K562 (cell line): ENCODE results near the gene LHB. TPM values are rescaled to one million over a fixed set of nuclear protein-coding genes. Genes with fewer than 3 reads are reported as not detected.

Experiments
- CBX1 ChIP-seq: sonication (generic); IDR thresholded peaks from 2 replicates; pipeline ENCODE4 v1.6.1; 2016; ENCODE audit warnings: antibody characterized with exemption, low read depth, mild to moderate bottlenecking
- CHAMP1 ChIP-seq: fragments of 450-650 bp; IDR thresholded peaks from 2 replicates; pipeline ENCODE4 v1.6.1; 2016; ENCODE audit warnings: mild to moderate bottlenecking
- ELF2 ChIP-seq: fragments of 250-450 bp; sonication (Bioruptor Pico); IDR thresholded peaks from 2 replicates; pipeline ENCODE4 v1.5.0; 2021; ENCODE audit warnings: mild to moderate bottlenecking
- KLF1 ChIP-seq: fragments of 450-650 bp; IDR thresholded peaks from 2 replicates; pipeline ENCODE4 v1.6.1; 2016; ENCODE audit warnings: missing genetic modification characterization, missing compliant biosample characterization
- MCM5 ChIP-seq: fragments of 450-650 bp; IDR thresholded peaks from 2 replicates; pipeline ENCODE4 v1.6.1; 2016; ENCODE audit warnings: low read depth
- MCM7 ChIP-seq, 2 experiments: fragments of 450-650 bp; IDR thresholded peaks; 2 replicates each; pipeline ENCODE4 v1.6.1; 2016 to 2018
- MEF2A ChIP-seq: IDR thresholded peaks from 2 replicates; pipeline ENCODE4 v1.6.1; 2011; ENCODE audit warnings: low read depth, mild to moderate bottlenecking, low read length, moderate library complexity; ENCODE audit not compliant: control insufficient read depth
- NFYB ChIP-seq: IDR thresholded peaks from 2 replicates; pipeline ENCODE4 v1.6.1; 2011; ENCODE audit warnings: mild to moderate bottlenecking, moderate library complexity; ENCODE audit not compliant: insufficient read length; ENCODE audit errors: extremely low read depth
- NONO ChIP-seq, 2 experiments: fragments of 200-400 bp in 1 of 2; fragments of 450-650 bp in 1 of 2; formaldehyde crosslinking in 1 of 2; IDR thresholded peaks; 2 replicates each; pipeline ENCODE4 v1.6.1; 2017; ENCODE audit warnings: low read depth in 2 of 2, mild to moderate bottlenecking in 2 of 2, moderate library complexity in 2 of 2, low read length in 1 of 2
- PYGO2 ChIP-seq: fragments of 450-650 bp; IDR thresholded peaks from 2 replicates; pipeline ENCODE4 v1.6.1; 2016; ENCODE audit warnings: mild to moderate bottlenecking, missing genetic modification characterization, moderate library complexity, missing compliant biosample characterization
- RBM15 ChIP-seq: fragments of 200-400 bp; formaldehyde crosslinking; IDR thresholded peaks from 2 replicates; pipeline ENCODE4 v1.6.1; 2018; ENCODE audit warnings: mild to moderate bottlenecking, low read length, moderate library complexity; ENCODE audit not compliant: insufficient read depth
- SMARCE1 ChIP-seq: fragments of 450-650 bp; IDR thresholded peaks from 2 replicates; pipeline ENCODE4 v1.7.1; 2016; ENCODE audit warnings: mild to moderate bottlenecking
- TAF1 ChIP-seq: IDR thresholded peaks from 2 replicates; pipeline ENCODE4 v1.6.1; 2011; ENCODE audit warnings: mild to moderate bottlenecking, low read length, moderate library complexity; ENCODE audit not compliant: insufficient read depth, control insufficient read depth, severe bottlenecking; ENCODE audit errors: extremely low read depth
- TAF7 ChIP-seq: fragments of 450-650 bp; IDR thresholded peaks from 2 replicates; pipeline ENCODE4 v1.6.1; 2016; ENCODE audit warnings: missing genetic modification characterization, missing compliant biosample characterization
- TGIF2 ChIP-seq: sonication (generic); formaldehyde crosslinking; IDR thresholded peaks from 2 replicates; pipeline ENCODE4 v1.8.1; 2022; ENCODE audit warnings: mild to moderate bottlenecking, missing genetic modification reagents, moderate library complexity
- ZBED1 ChIP-seq: IDR thresholded peaks from 2 replicates; pipeline ENCODE4 v1.6.1; 2014
- ZBTB17 ChIP-seq: fragments of 450-650 bp; formaldehyde crosslinking; IDR thresholded peaks from 2 replicates; pipeline ENCODE4 v1.4.0; 2020; ENCODE audit warnings: mild to moderate bottlenecking
- ZBTB34 ChIP-seq: fragments of 250-450 bp; sonication (Bioruptor Pico); IDR thresholded peaks from 2 replicates; pipeline ENCODE4 v1.8.0; 2021; ENCODE audit warnings: mild to moderate bottlenecking, moderate library complexity
- ZNF175 ChIP-seq: fragments of 200-800 bp; sonication (Bioruptor generic); IDR thresholded peaks from 2 replicates; pipeline ENCODE4 v1.6.1; 2016; ENCODE audit warnings: low read depth, mild to moderate bottlenecking, missing genetic modification characterization, missing compliant biosample characterization
- ZNF224 ChIP-seq: sonication (generic); formaldehyde crosslinking; IDR thresholded peaks from 2 replicates; pipeline ENCODE4 v1.8.0; 2022; ENCODE audit warnings: mild to moderate bottlenecking, missing genetic modification reagents
- ZNF707 ChIP-seq: fragments of 250-450 bp; sonication (Bioruptor Pico); conservative IDR thresholded peaks from 2 replicates; pipeline ENCODE4 v1.8.0; 2022; ENCODE audit warnings: inconsistent platforms, mild to moderate bottlenecking, moderate library complexity
- polyA plus RNA-seq, 8 experiments: library from polyadenylated mRNA; depleted of rRNA in 4 of 8; stranded (reverse) in 5 of 8; unstranded in 3 of 8; fragments of >200 nt; fragmentation: Nextera tagmentation in 2 of 8; fragmentation: Illumina TruSeq in 1 of 8; extraction: Ambion mirVana in 2 of 8; extraction: Trizol in 1 of 8; gene quantifications; 2 replicates each; pipeline versions ENCODE4 v1.2.1 to v1.2.3, GENCODE V29; 2011 to 2014; ENCODE audit warnings: inconsistent platforms in 1 of 8, missing spikeins in 1 of 8
- total RNA-seq, 7 experiments: library from RNA; depleted of rRNA in 6 of 7; stranded (reverse); fragments of >200 nt in 6 of 7; fragmentation: Illumina TruSeq in 2 of 7; extraction: Trizol in 2 of 7; gene quantifications; 2 replicates each; pipeline versions ENCODE4 v1.2.1 to v1.2.3, GENCODE V29; 2011 to 2021; ENCODE audit warnings: low replicate concordance in 1 of 7
- TF ChIP-seq, protein P1 (sequence below), 2 experiments: fragments of 150-350 bp in 1 of 2; IDR thresholded peaks; 2 replicates each; pipeline ENCODE4 v1.6.1; 2012 to 2016; ENCODE audit warnings: low read depth in 2 of 2, low read length in 2 of 2, mild to moderate bottlenecking in 1 of 2, moderate library complexity in 1 of 2

LHB gene
- total and polyA plus RNA-seq, 9 of the 15 experiments (the other 6 are each of a cell fraction or from before 2014, with no cell fraction given) = 0.54 TPM; not detected in 8

- TF ChIP-seq TAF7 = no peak
- TF ChIP-seq ZBTB17 (CRISPR knock-in tag) = no peak
- no peak for TF ChIP-seq ZNF175 (CRISPR knock-in tag)
- TF ChIP-seq ELF2 (CRISPR knock-in tag) = no peak
- TF ChIP-seq RBM15 = no peak
- no peak for TF ChIP-seq MCM5
- no peak for TF ChIP-seq KLF1 (tag)
- no peak for TF ChIP-seq PYGO2
- no peak; the same call in 1 of the 2 replicates for TF ChIP-seq SMARCE1
- no peak for TF ChIP-seq ZNF707 (CRISPR knock-in tag)
- no peak for TF ChIP-seq ZBTB34 (CRISPR knock-in tag)
- TF ChIP-seq ZNF224 (CRISPR knock-in tag) = 0 out of 2 replicates have a peak, but pooled peaks have one; percentile 32
- no peak for TF ChIP-seq CHAMP1
- TF ChIP-seq TGIF2 (CRISPR knock-in tag) = no peak
- TF ChIP-seq, protein P1, sequence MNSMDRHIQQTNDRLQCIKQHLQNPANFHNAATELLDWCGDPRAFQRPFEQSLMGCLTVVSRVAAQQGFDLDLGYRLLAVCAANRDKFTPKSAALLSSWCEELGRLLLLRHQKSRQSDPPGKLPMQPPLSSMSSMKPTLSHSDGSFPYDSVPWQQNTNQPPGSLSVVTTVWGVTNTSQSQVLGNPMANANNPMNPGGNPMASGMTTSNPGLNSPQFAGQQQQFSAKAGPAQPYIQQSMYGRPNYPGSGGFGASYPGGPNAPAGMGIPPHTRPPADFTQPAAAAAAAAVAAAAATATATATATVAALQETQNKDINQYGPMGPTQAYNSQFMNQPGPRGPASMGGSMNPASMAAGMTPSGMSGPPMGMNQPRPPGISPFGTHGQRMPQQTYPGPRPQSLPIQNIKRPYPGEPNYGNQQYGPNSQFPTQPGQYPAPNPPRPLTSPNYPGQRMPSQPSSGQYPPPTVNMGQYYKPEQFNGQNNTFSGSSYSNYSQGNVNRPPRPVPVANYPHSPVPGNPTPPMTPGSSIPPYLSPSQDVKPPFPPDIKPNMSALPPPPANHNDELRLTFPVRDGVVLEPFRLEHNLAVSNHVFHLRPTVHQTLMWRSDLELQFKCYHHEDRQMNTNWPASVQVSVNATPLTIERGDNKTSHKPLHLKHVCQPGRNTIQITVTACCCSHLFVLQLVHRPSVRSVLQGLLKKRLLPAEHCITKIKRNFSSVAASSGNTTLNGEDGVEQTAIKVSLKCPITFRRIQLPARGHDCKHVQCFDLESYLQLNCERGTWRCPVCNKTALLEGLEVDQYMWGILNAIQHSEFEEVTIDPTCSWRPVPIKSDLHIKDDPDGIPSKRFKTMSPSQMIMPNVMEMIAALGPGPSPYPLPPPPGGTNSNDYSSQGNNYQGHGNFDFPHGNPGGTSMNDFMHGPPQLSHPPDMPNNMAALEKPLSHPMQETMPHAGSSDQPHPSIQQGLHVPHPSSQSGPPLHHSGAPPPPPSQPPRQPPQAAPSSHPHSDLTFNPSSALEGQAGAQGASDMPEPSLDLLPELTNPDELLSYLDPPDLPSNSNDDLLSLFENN (IDR thresholded peaks at IDR 0.05; ENCODE audit: low read depth in 2 of 2, low read length in 2 of 2) = no peak
- no peak for TF ChIP-seq CBX1
- TF ChIP-seq TAF1 = no peak
- no peak for TF ChIP-seq ZBED1
- no peak for TF ChIP-seq NFYB
- no peak for TF ChIP-seq MEF2A
- TF ChIP-seq MCM7 (IDR thresholded peaks at IDR 0.05) = no peak
- TF ChIP-seq NONO (IDR thresholded peaks at IDR 0.05; ENCODE audit: low read depth in 2 of 2, low read length in 1 of 2) = no peak
Measured at GRCh38 chr19:48992581-48993174, 24.2 kb downstream of the LHB start (continued).
